Measurements from ENCODE around the gene CYP19A1.

DNA sequence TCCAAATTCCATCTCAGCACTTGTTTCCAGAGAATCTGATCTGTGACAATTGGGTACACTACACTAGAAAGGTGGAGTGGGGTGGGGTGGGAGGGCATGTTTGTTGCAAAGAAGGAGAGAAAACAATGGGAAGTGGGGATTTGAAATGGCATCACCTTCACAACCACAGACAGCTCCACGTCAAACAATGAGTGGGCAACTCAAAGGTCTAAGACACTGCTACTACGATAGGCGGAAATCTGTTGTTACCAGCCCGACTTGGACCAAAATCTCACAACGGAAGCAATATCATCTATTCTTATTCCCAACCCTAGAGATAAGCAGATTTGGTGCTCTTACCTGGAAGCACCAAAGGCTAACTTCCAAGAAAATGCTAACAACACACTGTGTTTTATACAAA, 3.3 kb downstream of the CYP19A1 start:
- TF ChIP-seq POLR2A (IDR thresholded peaks at IDR 0.05) (no peak), POLR2AphosphoS5 (IDR thresholded peaks at IDR 0.05) (no peak)
